ENCODE measurements around the gene TANC1. TPM values are rescaled to one million over a fixed set of nuclear protein-coding genes. Genes with fewer than 3 reads are reported as not detected.

The TANC1 gene
- total RNA-seq, 1 experiment from 2014 or later: not detected

DNA sequence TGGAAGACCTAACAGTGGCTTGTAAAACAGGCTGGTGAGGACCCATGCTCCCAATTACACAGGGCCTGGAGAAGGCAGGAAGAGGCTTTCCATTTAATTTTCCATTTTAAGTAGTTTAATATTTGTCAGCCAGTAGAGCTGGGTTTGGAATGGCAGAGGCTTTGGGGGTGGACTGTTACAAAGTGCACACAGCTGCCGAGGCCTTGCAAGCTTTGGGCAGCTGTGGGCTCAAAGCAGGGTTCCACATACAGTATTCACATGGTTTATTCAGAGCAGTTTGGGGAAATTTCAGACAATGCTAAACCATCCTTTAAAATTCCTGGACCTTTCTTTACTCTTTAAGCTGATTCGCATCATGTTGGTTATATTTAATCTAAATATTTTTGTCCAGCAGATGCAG is 185.5 kb downstream of the TANC1 start:
- Histone ChIP-seq H3K9me2 (replicated peaks; ENCODE audit: insufficient read depth, low read length) (no peaks in the 10 kb centered on the region), H3K79me2 (ENCODE audit: low read length) (no peaks in the 10 kb centered on the region), H2AFZ (ENCODE audit: low read length) (no peak overlapping the region), H3K9ac (ENCODE audit: low read length) (no peak overlapping the region), H3K36me3 (ENCODE audit: insufficient read depth, low read length) (no peaks in the 10 kb centered on the region), H3K4me1 (ENCODE audit: low read length) (no peaks in the 10 kb centered on the region), H3K27me3 (ENCODE audit: low read length) (no peaks in the 10 kb centered on the region), H3K4me3 (ENCODE audit: low read length) (no peak overlapping the region), H3K4me2 (ENCODE audit: low read depth, low read length, poor library complexity, severe bottlenecking) (no peak overlapping the region), H3K27ac (ENCODE audit: low read length) (no peak overlapping the region), H4K20me1 (ENCODE audit: insufficient read depth, low read depth, low read length) (no peaks in the 10 kb centered on the region), H3K9me3 (ENCODE audit: low read length) (no peaks in the 10 kb centered on the region)
- DNase-seq: no peak

- H3K9me2 ChIP-seq (replicated peaks; ENCODE audit: insufficient read depth, low read length): no peaks in the 10 kb centered on the region
- peak; percentile 2 for DNase-seq
- H3K4me2 ChIP-seq (ENCODE audit: low read depth, low read length, poor library complexity, severe bottlenecking): no peak overlapping the region
- no peaks in the 10 kb centered on the region for H3K36me3 ChIP-seq (ENCODE audit: insufficient read depth, low read length)
- no peaks in the 10 kb centered on the region for H3K4me1 ChIP-seq (ENCODE audit: low read length)
- H3K4me3 ChIP-seq (ENCODE audit: low read length): no peak overlapping the region
- H3K79me2 ChIP-seq (ENCODE audit: low read length): no peaks in the 10 kb centered on the region
- H4K20me1 ChIP-seq (ENCODE audit: insufficient read depth, low read depth, low read length): no peaks in the 10 kb centered on the region
- H3K9me3 ChIP-seq (ENCODE audit: low read length): no peaks in the 10 kb centered on the region
- H3K27ac ChIP-seq (ENCODE audit: low read length): no peak overlapping the region
- no peak overlapping the region for H2AFZ ChIP-seq (ENCODE audit: low read length)
- H3K9ac ChIP-seq (ENCODE audit: low read length): no peak overlapping the region
- no peaks in the 10 kb centered on the region for H3K27me3 ChIP-seq (ENCODE audit: low read length)
Observed at GRCh38 chr2:159154366-159154765, 185.9 kb downstream of the TANC1 start.

DNA sequence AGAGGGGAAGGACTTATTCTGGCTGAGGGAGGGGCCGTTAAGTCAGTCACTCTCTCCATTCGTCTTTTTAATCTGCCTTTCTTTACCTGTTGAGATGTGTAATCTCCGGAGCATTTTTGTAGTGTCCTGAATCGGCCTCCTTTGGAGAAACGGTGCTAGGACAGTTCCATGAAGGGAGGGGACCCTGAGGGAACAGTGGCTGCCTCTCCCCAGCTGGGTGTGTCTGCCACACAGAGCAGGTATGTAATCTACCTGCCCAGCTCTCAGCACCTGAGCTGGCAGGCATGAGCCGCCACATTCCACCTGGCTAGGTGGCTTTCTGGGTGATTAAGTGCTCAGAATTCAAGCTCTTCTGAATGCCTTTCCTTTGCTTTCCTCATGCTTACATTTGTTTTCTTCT is 186.9 kb downstream of the TANC1 start:
- no peaks in the 10 kb centered on the region for H3K79me2 ChIP-seq (ENCODE audit: low read length)
- DNase-seq: peak; percentile 4
- H2AFZ ChIP-seq (ENCODE audit: low read length): no peak overlapping the region
- H3K4me1 ChIP-seq (ENCODE audit: low read length): no peaks in the 10 kb centered on the region
- H3K9ac ChIP-seq (ENCODE audit: low read length): no peak overlapping the region
- H3K36me3 ChIP-seq (ENCODE audit: insufficient read depth, low read length): no peaks in the 10 kb centered on the region
- no peaks in the 10 kb centered on the region for H3K27me3 ChIP-seq (ENCODE audit: low read length)
- no peaks in the 10 kb centered on the region for H4K20me1 ChIP-seq (ENCODE audit: insufficient read depth, low read depth, low read length)
- H3K27ac ChIP-seq (ENCODE audit: low read length): no peak overlapping the region
- no peaks in the 10 kb centered on the region for H3K9me2 ChIP-seq (replicated peaks; ENCODE audit: insufficient read depth, low read length)
- no peak overlapping the region for H3K4me3 ChIP-seq (ENCODE audit: low read length)
- H3K4me2 ChIP-seq (ENCODE audit: low read depth, low read length, poor library complexity, severe bottlenecking): no peak overlapping the region
- no peaks in the 10 kb centered on the region for H3K9me3 ChIP-seq (ENCODE audit: low read length)

DNA sequence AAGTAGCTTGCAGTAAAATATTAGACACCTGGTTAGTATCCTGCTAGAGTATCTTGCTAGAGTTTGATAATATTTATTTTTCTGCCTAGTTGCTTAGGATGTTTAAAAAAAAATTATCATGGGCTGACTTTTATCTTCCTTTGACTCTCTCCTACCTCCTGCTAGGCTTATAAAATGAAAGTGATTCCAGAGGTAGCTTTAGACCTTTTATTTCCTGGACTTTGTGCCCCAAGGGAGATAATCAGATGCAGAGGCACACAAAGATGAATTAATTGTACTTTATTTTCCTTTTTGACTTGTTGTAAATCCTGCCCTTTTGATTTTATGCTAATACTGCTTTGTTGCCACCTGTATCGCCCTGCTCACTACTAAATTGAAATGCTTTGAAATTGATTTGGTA is 187.4 kb downstream of the TANC1 start:
- no peak for DNase-seq
- Histone ChIP-seq H3K27ac (ENCODE audit: low read length) (no peak overlapping the region), H4K20me1 (ENCODE audit: insufficient read depth, low read depth, low read length) (no peaks in the 10 kb centered on the region), H3K79me2 (ENCODE audit: low read length) (no peaks in the 10 kb centered on the region), H3K4me2 (ENCODE audit: low read depth, low read length, poor library complexity, severe bottlenecking) (no peak overlapping the region), H3K36me3 (ENCODE audit: insufficient read depth, low read length) (no peaks in the 10 kb centered on the region), H3K9me2 (replicated peaks; ENCODE audit: insufficient read depth, low read length) (no peaks in the 10 kb centered on the region), H3K9ac (ENCODE audit: low read length) (no peak overlapping the region), H3K27me3 (ENCODE audit: low read length) (no peaks in the 10 kb centered on the region), H2AFZ (ENCODE audit: low read length) (no peak overlapping the region), H3K9me3 (ENCODE audit: low read length) (no peaks in the 10 kb centered on the region), H3K4me3 (ENCODE audit: low read length) (no peak overlapping the region), H3K4me1 (ENCODE audit: low read length) (no peaks in the 10 kb centered on the region)

GRCh38 chr2:159156834-159157233 is 188.4 kb downstream of the TANC1 start:
- no peak overlapping the region for H3K9ac ChIP-seq (ENCODE audit: low read length)
- DNase-seq: no peak
- no peaks in the 10 kb centered on the region for H3K36me3 ChIP-seq (ENCODE audit: insufficient read depth, low read length)
- no peaks in the 10 kb centered on the region for H4K20me1 ChIP-seq (ENCODE audit: insufficient read depth, low read depth, low read length)
- H3K4me1 ChIP-seq (ENCODE audit: low read length): no peaks in the 10 kb centered on the region
- H3K4me3 ChIP-seq (ENCODE audit: low read length): no peak overlapping the region
- H3K79me2 ChIP-seq (ENCODE audit: low read length): no peaks in the 10 kb centered on the region
- H3K4me2 ChIP-seq (ENCODE audit: low read depth, low read length, poor library complexity, severe bottlenecking): no peak overlapping the region
- no peaks in the 10 kb centered on the region for H3K9me2 ChIP-seq (replicated peaks; ENCODE audit: insufficient read depth, low read length)
- no peak overlapping the region for H3K27ac ChIP-seq (ENCODE audit: low read length)
- no peaks in the 10 kb centered on the region for H3K27me3 ChIP-seq (ENCODE audit: low read length)
- no peaks in the 10 kb centered on the region for H3K9me3 ChIP-seq (ENCODE audit: low read length)
- no peak overlapping the region for H2AFZ ChIP-seq (ENCODE audit: low read length)

DNA sequence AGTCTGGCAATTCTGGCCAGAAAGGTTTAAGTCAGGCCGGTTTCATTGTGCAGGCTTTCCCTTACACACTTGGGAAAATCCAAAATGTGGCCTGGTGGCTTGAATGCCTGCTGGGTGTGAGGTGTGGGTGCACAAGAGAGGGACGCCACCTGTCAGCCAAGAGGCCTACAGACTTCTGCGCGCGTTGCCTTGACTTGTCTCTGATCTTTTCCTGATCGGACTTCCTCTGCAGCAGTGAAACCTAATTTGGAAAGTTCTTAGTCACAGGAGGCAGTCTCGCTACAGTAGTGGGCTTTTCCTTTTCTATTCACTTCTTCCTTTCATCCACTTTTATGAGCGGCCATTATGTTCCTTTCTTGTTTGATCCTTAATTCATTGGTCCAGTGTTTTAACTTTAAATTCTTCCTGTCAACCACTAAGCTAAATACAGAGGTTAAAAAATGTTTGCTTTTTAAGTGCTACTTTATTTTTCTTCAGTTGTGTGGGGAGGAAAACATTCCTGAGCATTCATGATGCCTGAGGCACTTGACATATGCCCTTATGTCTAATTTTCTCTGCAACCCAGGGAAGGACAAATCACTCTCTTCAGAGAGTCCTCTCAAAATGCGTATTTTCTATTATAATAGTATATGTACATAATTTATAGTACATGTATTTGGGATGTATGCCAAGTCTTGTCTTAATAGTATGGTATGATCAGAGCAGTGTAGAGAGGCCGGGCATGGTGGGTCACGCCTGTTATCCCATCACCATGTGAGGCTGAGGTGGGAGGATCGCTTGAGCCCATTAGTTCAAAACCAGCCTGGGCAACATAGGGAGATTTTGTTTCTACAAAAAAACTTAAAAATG is 189.1 kb downstream of the TANC1 start:
- Histone ChIP-seq H3K79me2 (ENCODE audit: low read length) (no peaks in the 10 kb centered on the region), H3K27ac (ENCODE audit: low read length) (no peak overlapping the region), H3K9me2 (replicated peaks; ENCODE audit: insufficient read depth, low read length) (no peaks in the 10 kb centered on the region), H3K9me3 (ENCODE audit: low read length) (no peaks in the 10 kb centered on the region), H3K27me3 (ENCODE audit: low read length) (no peaks in the 10 kb centered on the region), H4K20me1 (ENCODE audit: insufficient read depth, low read depth, low read length) (no peaks in the 10 kb centered on the region), H3K36me3 (ENCODE audit: insufficient read depth, low read length) (no peaks in the 10 kb centered on the region), H3K4me1 (ENCODE audit: low read length) (no peaks in the 10 kb centered on the region), H2AFZ (ENCODE audit: low read length) (no peak overlapping the region), H3K9ac (ENCODE audit: low read length) (no peak overlapping the region), H3K4me3 (ENCODE audit: low read length) (no peak overlapping the region), H3K4me2 (ENCODE audit: low read depth, low read length, poor library complexity, severe bottlenecking) (no peak overlapping the region)
- DNase-seq: peak; percentile 11

- no peaks in the 10 kb centered on the region for H3K4me1 ChIP-seq (ENCODE audit: low read length)
- H3K79me2 ChIP-seq (ENCODE audit: low read length): no peaks in the 10 kb centered on the region
- no peak overlapping the region for H2AFZ ChIP-seq (ENCODE audit: low read length)
- H3K4me3 ChIP-seq (ENCODE audit: low read length): no peak overlapping the region
- no peaks in the 10 kb centered on the region for H3K9me3 ChIP-seq (ENCODE audit: low read length)
- peak; percentile 30 for DNase-seq
- H3K27ac ChIP-seq (ENCODE audit: low read length): no peak overlapping the region
- no peak overlapping the region for H3K4me2 ChIP-seq (ENCODE audit: low read depth, low read length, poor library complexity, severe bottlenecking)
- H4K20me1 ChIP-seq (ENCODE audit: insufficient read depth, low read depth, low read length): no peaks in the 10 kb centered on the region
- no peaks in the 10 kb centered on the region for H3K9me2 ChIP-seq (replicated peaks; ENCODE audit: insufficient read depth, low read length)
- no peaks in the 10 kb centered on the region for H3K27me3 ChIP-seq (ENCODE audit: low read length)
- H3K9ac ChIP-seq (ENCODE audit: low read length): no peak overlapping the region
- no peaks in the 10 kb centered on the region for H3K36me3 ChIP-seq (ENCODE audit: insufficient read depth, low read length)
Observed at GRCh38 chr2:159160412-159160811, 192.0 kb downstream of the TANC1 start.

- no peaks in the 10 kb centered on the region for H3K4me1 ChIP-seq (ENCODE audit: low read length)
- no peak overlapping the region for H3K9ac ChIP-seq (ENCODE audit: low read length)
- no peaks in the 10 kb centered on the region for H3K9me3 ChIP-seq (ENCODE audit: low read length)
- H3K79me2 ChIP-seq (ENCODE audit: low read length): no peaks in the 10 kb centered on the region
- H3K27me3 ChIP-seq (ENCODE audit: low read length): no peaks in the 10 kb centered on the region
- H3K4me2 ChIP-seq (ENCODE audit: low read depth, low read length, poor library complexity, severe bottlenecking): no peak overlapping the region
- no peaks in the 10 kb centered on the region for H4K20me1 ChIP-seq (ENCODE audit: insufficient read depth, low read depth, low read length)
- no peak overlapping the region for H2AFZ ChIP-seq (ENCODE audit: low read length)
- no peak for DNase-seq
- no peak overlapping the region for H3K4me3 ChIP-seq (ENCODE audit: low read length)
- no peaks in the 10 kb centered on the region for H3K9me2 ChIP-seq (replicated peaks; ENCODE audit: insufficient read depth, low read length)
- H3K27ac ChIP-seq (ENCODE audit: low read length): no peak overlapping the region
- no peaks in the 10 kb centered on the region for H3K36me3 ChIP-seq (ENCODE audit: insufficient read depth, low read length)
Observed at GRCh38 chr2:159160954-159161353, 192.5 kb downstream of the TANC1 start.
